OCI-LY3 (cell line): ENCODE data around the gene UBE2K.
"Not testable (repeated sequence)": the region's sequence is repeated elsewhere in the genome, so short reads cannot be mapped to it uniquely, and the experiment has no call there.

Experiments
- H2AFZ ChIP-seq: fragments of 200-600, 300-600 bp; shearing (Covaris generic); 2 replicates; pipeline ENCODE4 v1.6.0; 2014; ENCODE audit warnings: antibody characterized with exemption, low read depth, low read length
- H3K27ac ChIP-seq: fragments of 200-600, 300-600 bp; sonication (generic); 2 replicates; pipeline ENCODE4 v1.5.1; 2014; ENCODE audit warnings: mild to moderate bottlenecking, low read length, moderate library complexity, mixed read lengths
- H3K27me3 ChIP-seq: fragments of 200-600, 300-600 bp; sonication (generic); 2 replicates; pipeline ENCODE4 v1.6.1; 2014; ENCODE audit warnings: low read depth, low read length, mixed read lengths
- H3K36me3 ChIP-seq: fragments of 200-600, 300-600 bp; sonication (generic); replicated peaks from 2 replicates; pipeline ENCODE3; 2014; ENCODE audit warnings: low read depth, low read length, mixed read lengths
- H3K4me1 ChIP-seq: fragments of 300-600, 200-600 bp; sonication (generic); 2 replicates; pipeline ENCODE4 v1.6.1; 2014; ENCODE audit warnings: low read length, mixed read lengths
- H3K4me2 ChIP-seq: fragments of 200-600, 300-600 bp; sonication (generic); 2 replicates; pipeline ENCODE4 v1.6.1; 2014; ENCODE audit warnings: low read length, mixed read lengths
- H3K4me3 ChIP-seq: fragments of 300-600, 200-600 bp; sonication (generic); 2 replicates; pipeline ENCODE4 v1.5.1; 2014; ENCODE audit warnings: antibody characterized with exemption, mild to moderate bottlenecking, low read length, moderate library complexity
- H3K79me2 ChIP-seq: fragments of 300-600, 200-600 bp; shearing (Covaris generic); 2 replicates; pipeline ENCODE4 v1.6.1; 2014; ENCODE audit warnings: mild to moderate bottlenecking, low read length, mixed read lengths
- H3K9ac ChIP-seq: fragments of 300-600, 200-600 bp; shearing (Covaris generic); 2 replicates; pipeline ENCODE4 v1.6.0; 2014; ENCODE audit warnings: mild to moderate bottlenecking, low read length, moderate library complexity
- H3K9me3 ChIP-seq: fragments of 200-600, 300-600 bp; shearing (Covaris generic); 2 replicates; pipeline ENCODE4 v1.6.1; 2014; ENCODE audit warnings: low read length, mixed read lengths; ENCODE audit not compliant: insufficient read depth
- H4K20me1 ChIP-seq: fragments of 200-600, 300-600 bp; sonication (generic); 2 replicates; pipeline ENCODE4 v1.6.1; 2016; ENCODE audit warnings: low read length, mixed read lengths; ENCODE audit not compliant: insufficient read depth
- EZH2phosphoT487 ChIP-seq: fragments of 200-600 bp; shearing (Covaris generic); IDR thresholded peaks from 2 replicates; pipeline ENCODE4 v1.6.1; 2018; ENCODE audit warnings: antibody characterized with exemption, mixed run types, low read depth
- TF ChIP-seq, protein P1 (sequence below): fragments of 200-600, 300-600 bp; sonication (generic); IDR thresholded peaks from 2 replicates; pipeline ENCODE4 v1.5.1; 2014; ENCODE audit warnings: antibody characterized with exemption, low read length, low read depth

UBE2K gene

GRCh38 chr4:39785083-39785482 lies 87.1 kb downstream of the UBE2K start:
- no peaks in the 10 kb centered on the region for H3K4me1 ChIP-seq
- TF ChIP-seq, protein P1, sequence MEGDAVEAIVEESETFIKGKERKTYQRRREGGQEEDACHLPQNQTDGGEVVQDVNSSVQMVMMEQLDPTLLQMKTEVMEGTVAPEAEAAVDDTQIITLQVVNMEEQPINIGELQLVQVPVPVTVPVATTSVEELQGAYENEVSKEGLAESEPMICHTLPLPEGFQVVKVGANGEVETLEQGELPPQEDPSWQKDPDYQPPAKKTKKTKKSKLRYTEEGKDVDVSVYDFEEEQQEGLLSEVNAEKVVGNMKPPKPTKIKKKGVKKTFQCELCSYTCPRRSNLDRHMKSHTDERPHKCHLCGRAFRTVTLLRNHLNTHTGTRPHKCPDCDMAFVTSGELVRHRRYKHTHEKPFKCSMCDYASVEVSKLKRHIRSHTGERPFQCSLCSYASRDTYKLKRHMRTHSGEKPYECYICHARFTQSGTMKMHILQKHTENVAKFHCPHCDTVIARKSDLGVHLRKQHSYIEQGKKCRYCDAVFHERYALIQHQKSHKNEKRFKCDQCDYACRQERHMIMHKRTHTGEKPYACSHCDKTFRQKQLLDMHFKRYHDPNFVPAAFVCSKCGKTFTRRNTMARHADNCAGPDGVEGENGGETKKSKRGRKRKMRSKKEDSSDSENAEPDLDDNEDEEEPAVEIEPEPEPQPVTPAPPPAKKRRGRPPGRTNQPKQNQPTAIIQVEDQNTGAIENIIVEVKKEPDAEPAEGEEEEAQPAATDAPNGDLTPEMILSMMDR: no peak
- H3K27ac ChIP-seq: no peak overlapping the region
- H2AFZ ChIP-seq: no peak overlapping the region
- H3K79me2 ChIP-seq: no peaks in the 10 kb centered on the region
- no peaks in the 10 kb centered on the region for H3K9me3 ChIP-seq
- no peaks in the 10 kb centered on the region for H4K20me1 ChIP-seq
- H3K9ac ChIP-seq: no peak overlapping the region
- H3K4me2 ChIP-seq: no peak overlapping the region
- no peaks in the 10 kb centered on the region for H3K27me3 ChIP-seq
- peaks cover 4% of the 10 kb centered on the region for H3K36me3 ChIP-seq
- no peak overlapping the region for H3K4me3 ChIP-seq

GRCh38 chr4:39786838-39787237 lies 88.9 kb downstream of the UBE2K start:
- Histone ChIP-seq H3K9ac (no peak overlapping the region), H4K20me1 (no peaks in the 10 kb centered on the region)
- TF ChIP-seq EZH2phosphoT487: no peak
- TF ChIP-seq, protein P1: no peak

GRCh38 chr4:39792128-39792527 lies 94.2 kb downstream of the UBE2K start:
- no peaks in the 10 kb centered on the region for H3K9me3 ChIP-seq
- H3K27ac ChIP-seq: no peak overlapping the region
- no peak overlapping the region for H3K4me3 ChIP-seq
- no peaks in the 10 kb centered on the region for H4K20me1 ChIP-seq
- no peak overlapping the region for H3K4me2 ChIP-seq
- H2AFZ ChIP-seq: no peak overlapping the region
- H3K79me2 ChIP-seq: no peaks in the 10 kb centered on the region
- no peaks in the 10 kb centered on the region for H3K36me3 ChIP-seq
- 0 out of 2 replicates have a peak, but pooled peaks cover 4% of the 10 kb centered on the region for H3K4me1 ChIP-seq
- H3K9ac ChIP-seq: no peak overlapping the region
- TF ChIP-seq, protein P1: no peak
- no peak for TF ChIP-seq EZH2phosphoT487
- H3K27me3 ChIP-seq: no peaks in the 10 kb centered on the region

More at GRCh38 chr4:39786838-39787237, 88.9 kb downstream of the UBE2K start:
- Histone ChIP-seq H3K36me3 (no peaks in the 10 kb centered on the region), H3K4me3 (no peak overlapping the region), H3K27me3 (no peaks in the 10 kb centered on the region), H3K79me2 (no peaks in the 10 kb centered on the region), H3K27ac (no peak overlapping the region), H2AFZ (no peak overlapping the region), H3K9me3 (no peaks in the 10 kb centered on the region), H3K4me2 (no peak overlapping the region), H3K4me1 (no peaks in the 10 kb centered on the region)

- Histone ChIP-seq H2AFZ (no peak overlapping the region), H3K9ac (no peak overlapping the region), H3K27me3 (no peaks in the 10 kb centered on the region), H3K9me3 (no peaks in the 10 kb centered on the region), H3K4me1 (0 out of 2 replicates have a peak, but pooled peaks cover 4% of the 10 kb centered on the region), H3K4me2 (no peak overlapping the region), H3K79me2 (no peaks in the 10 kb centered on the region), H3K36me3 (no peaks in the 10 kb centered on the region), H3K27ac (no peak overlapping the region), H4K20me1 (no peaks in the 10 kb centered on the region), H3K4me3 (no peak overlapping the region)
- TF ChIP-seq, protein P1: no peak
- no peak for TF ChIP-seq EZH2phosphoT487
Observed at GRCh38 chr4:39792529-39792928, 94.6 kb downstream of the UBE2K start.

DNA sequence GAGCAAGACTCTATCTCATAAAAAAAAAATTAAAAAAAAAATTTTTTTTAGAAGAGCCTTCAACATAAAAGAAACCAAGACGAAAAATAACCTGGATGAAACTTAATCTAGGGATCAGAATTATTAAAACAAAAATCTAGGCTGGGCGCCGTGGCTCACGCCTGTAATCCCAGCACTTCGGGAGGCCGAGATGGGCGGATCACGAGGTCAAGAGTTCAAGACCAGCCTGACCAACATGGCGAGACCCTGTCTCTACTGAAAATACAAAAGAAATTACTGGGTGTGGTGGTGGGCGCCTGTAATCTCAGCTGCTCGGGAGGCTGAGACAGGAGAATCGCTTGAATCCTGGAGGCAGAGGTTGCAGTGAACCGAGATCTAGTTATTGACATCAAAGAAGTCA lies 95.0 kb downstream of the UBE2K start:
- H2AFZ ChIP-seq, H3K4me1 ChIP-seq, H3K9me3 ChIP-seq, H3K4me2 ChIP-seq, H3K27ac ChIP-seq, H4K20me1 ChIP-seq, H3K36me3 ChIP-seq, H3K79me2 ChIP-seq, H3K4me3 ChIP-seq, H3K27me3 ChIP-seq, H3K9ac ChIP-seq: not testable (repeated sequence)
